ENCODE results near the gene WEE1. TPM values are rescaled to one million over a fixed set of nuclear protein-coding genes. Genes with fewer than 3 reads are reported as not detected.

The WEE1 gene
- total and polyA plus RNA-seq, 7 donors, result 8.4 to 38.8 (median 32.4) TPM

- Histone ChIP-seq H3K27ac (peak overlapping the region; percentile 90 to 98 (median 98)), H3K36me3 (no peaks in the 10 kb centered on the region), H3K4me1 (peaks cover 0 to 26% (median 18%) of the 10 kb centered on the region in 4 donors), H3K27me3 (no peaks in the 10 kb centered on the region), H3K4me3 (peak overlapping the region; percentile 32 to 60 (median 48)), H3K9me3 (no peaks in the 10 kb centered on the region)
- intact Hi-C loops (cut with DNase I), result loop anchor here (2.0 to 10.0 kb wide), 5 partner anchors 36 to 694 kb away; partner anchors contain the start of genes ADM and ZNF143
- peak in 1 of 2 donors; percentile 50 for TF ChIP-seq POLR2A (IDR thresholded peaks at IDR 0.05)
- TF ChIP-seq EP300 (IDR thresholded peaks at IDR 0.05), result peak in 1 of 4 donors; percentile 69
- TF ChIP-seq POLR2AphosphoS5 (IDR thresholded peaks at IDR 0.05), result peak; percentile 66 to 88 (median 86)
- peak; percentile 84 to 97 (median 92) for TF ChIP-seq CTCF (IDR thresholded peaks at IDR 0.05)
- 1% methylated on average over 35 of the region's 35 CpGs for whole genome bisulfite sequencing, 2 donors
- DNase-seq, result peak; percentile 97
These were observed 39.8 kb downstream of the WEE1 start for GRCh38 chr11:9613118-9613829.

DNA sequence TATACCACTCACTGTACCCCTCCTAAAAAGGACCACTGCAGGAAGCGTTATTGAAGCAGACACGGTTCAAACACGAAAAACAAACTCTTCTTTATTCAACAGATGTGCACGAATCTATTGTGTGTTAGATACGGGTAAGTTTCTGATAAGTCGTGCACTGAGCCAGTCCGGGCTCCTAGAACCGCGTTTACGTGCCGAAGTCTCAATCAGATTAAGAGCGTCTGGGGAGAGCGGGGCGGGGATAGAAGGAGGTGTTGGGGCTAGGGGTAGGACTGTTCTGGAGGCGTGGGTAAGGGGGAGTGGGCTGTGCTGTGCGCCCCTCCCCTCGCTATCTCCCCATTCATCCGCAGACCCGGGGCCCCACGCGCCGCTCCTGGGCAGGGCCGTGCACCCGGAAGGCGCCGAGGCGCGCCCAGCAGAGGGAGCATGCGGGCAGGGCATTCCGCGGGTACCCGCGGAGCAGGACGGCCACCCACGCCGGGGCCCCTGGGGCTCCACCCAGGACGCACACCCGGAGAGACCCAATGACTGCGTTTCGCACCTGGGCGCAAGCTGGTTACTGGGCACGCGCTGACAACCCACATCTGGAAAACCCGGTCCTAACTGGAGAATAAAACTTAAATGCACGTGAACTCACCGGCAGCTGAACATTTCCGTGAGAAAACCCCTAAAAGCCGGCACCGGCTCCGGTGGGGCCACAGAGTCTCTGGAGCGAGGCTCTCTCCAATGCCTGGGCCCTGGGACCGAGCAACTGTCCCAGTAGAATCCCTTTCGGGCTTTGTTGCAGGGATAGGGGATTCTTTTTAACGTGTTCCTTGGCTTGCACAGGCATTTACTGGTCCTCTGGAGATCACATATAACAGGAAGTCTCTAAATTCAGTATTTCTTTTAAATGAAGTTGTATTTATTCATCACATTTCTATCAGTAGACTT lies 40.6 kb downstream of the WEE1 start:
- H3K9me3 ChIP-seq, result no peaks in the 10 kb centered on the region
- no peaks in the 10 kb centered on the region for H3K27me3 ChIP-seq
- peak overlapping the region; percentile 32 to 60 (median 48) for H3K4me3 ChIP-seq
- intact Hi-C loops (cut with DNase I), result loop anchor here (2.0 to 10.0 kb wide), 7 partner anchors 37 to 693 kb away; partner anchors contain the start of genes ADM and ZNF143
- H3K36me3 ChIP-seq, result no peaks in the 10 kb centered on the region
- DNase-seq, result peak; percentile 88
- WGBS, 2 donors, result 1% methylated on average over 54 of the region's 54 CpGs
- H3K4me1 ChIP-seq, result peaks cover 0 to 26% (median 18%) of the 10 kb centered on the region in 4 donors
- peak overlapping the region; percentile 90 to 98 (median 98) for H3K27ac ChIP-seq
- TF ChIP-seq EP300 (IDR thresholded peaks at IDR 0.05) (no peak), CTCF (IDR thresholded peaks at IDR 0.05) (peak; percentile 64 to 88 (median 82)), POLR2AphosphoS5 (IDR thresholded peaks at IDR 0.05) (peak; percentile 49 to 81 (median 72)), POLR2A (IDR thresholded peaks at IDR 0.05) (peak in 1 of 2 donors; percentile 12)

- TF ChIP-seq POLR2AphosphoS5 (IDR thresholded peaks at IDR 0.05) (no peak), CTCF (IDR thresholded peaks at IDR 0.05) (no peak), EP300 (IDR thresholded peaks at IDR 0.05) (no peak), POLR2A (IDR thresholded peaks at IDR 0.05) (no peak)
- Histone ChIP-seq H3K27ac (peak overlapping the region; percentile 90 to 98 (median 98)), H3K4me3 (peak overlapping the region in 1 of 4 donors; percentile 60), H3K4me1 (peaks cover 0 to 26% (median 18%) of the 10 kb centered on the region in 4 donors), H3K9me3 (no peaks in the 10 kb centered on the region), H3K27me3 (no peaks in the 10 kb centered on the region), H3K36me3 (no peaks in the 10 kb centered on the region)
- intact Hi-C loops (cut with DNase I), result loop anchor here (2.0 to 10.0 kb wide), 3 partner anchors 48 to 360 kb away; no protein-coding TSS in a partner anchor
- no peak for DNase-seq
- WGBS, 2 donors, result 66 to 67% methylated on average over 2 of the region's 2 CpGs
These were observed 41.6 kb downstream of the WEE1 start for GRCh38 chr11:9615031-9615451.

- no peaks in the 10 kb centered on the region for H3K36me3 ChIP-seq
- 43 to 73% methylated on average over 2 of the region's 2 CpGs for WGBS, 2 donors
- no peak overlapping the region for H3K4me3 ChIP-seq
- no peak for DNase-seq
- H3K4me1 ChIP-seq, result peaks cover 0 to 26% (median 18%) of the 10 kb centered on the region in 4 donors
- H3K9me3 ChIP-seq, result no peaks in the 10 kb centered on the region
- intact Hi-C loops (cut with DNase I), result loop anchor here (10.0 kb wide), 1 partner anchor 359 kb away; no protein-coding TSS in a partner anchor
- H3K27ac ChIP-seq, result no peak overlapping the region
- TF ChIP-seq EP300 (IDR thresholded peaks at IDR 0.05) (no peak), POLR2A (IDR thresholded peaks at IDR 0.05) (no peak), POLR2AphosphoS5 (IDR thresholded peaks at IDR 0.05) (no peak)
- H3K27me3 ChIP-seq, result no peaks in the 10 kb centered on the region
These were observed 42.7 kb downstream of the WEE1 start for GRCh38 chr11:9616042-9616675.

All from sigmoid colon (tissue), 7 donors.